ENCODE results near the gene CUX1.

DNA sequence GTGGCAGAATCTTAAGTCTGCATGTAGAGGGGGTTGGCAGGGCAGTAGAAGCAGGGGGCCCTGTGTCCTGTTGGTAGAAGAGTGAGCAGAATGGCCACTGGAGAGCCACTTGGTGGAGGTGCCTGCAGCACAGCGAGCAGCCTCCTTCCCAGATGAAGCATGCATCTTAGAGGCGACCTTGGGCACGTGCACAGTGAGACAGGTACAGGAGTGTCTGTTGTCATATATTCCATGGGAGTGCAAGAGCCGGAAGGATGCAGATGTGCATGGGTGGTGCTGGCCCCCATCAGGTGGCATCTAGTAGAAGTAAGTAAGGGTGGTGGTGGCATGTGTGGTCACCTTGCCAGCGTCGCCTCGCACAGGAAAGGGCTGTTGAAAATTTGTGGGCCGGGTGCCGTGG is 53.9 kb downstream of the CUX1 start:
- no peak for TF ChIP-seq ZZZ3 (IDR thresholded peaks at IDR 0.05; ENCODE audit: control insufficient read depth, insufficient read length, low read depth)
- TF ChIP-seq, protein P1, sequence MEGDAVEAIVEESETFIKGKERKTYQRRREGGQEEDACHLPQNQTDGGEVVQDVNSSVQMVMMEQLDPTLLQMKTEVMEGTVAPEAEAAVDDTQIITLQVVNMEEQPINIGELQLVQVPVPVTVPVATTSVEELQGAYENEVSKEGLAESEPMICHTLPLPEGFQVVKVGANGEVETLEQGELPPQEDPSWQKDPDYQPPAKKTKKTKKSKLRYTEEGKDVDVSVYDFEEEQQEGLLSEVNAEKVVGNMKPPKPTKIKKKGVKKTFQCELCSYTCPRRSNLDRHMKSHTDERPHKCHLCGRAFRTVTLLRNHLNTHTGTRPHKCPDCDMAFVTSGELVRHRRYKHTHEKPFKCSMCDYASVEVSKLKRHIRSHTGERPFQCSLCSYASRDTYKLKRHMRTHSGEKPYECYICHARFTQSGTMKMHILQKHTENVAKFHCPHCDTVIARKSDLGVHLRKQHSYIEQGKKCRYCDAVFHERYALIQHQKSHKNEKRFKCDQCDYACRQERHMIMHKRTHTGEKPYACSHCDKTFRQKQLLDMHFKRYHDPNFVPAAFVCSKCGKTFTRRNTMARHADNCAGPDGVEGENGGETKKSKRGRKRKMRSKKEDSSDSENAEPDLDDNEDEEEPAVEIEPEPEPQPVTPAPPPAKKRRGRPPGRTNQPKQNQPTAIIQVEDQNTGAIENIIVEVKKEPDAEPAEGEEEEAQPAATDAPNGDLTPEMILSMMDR (IDR thresholded peaks at IDR 0.05 in 2 of 3, conservative IDR thresholded peaks at IDR 0.05 in 1 of 3; ENCODE audit: control insufficient read depth in 2 of 3, extremely low read depth in 1 of 3, insufficient read depth in 1 of 3, low read depth in 3 of 3, low read length in 3 of 3): no peak
- TF ChIP-seq EP300 (IDR thresholded peaks at IDR 0.05; ENCODE audit: borderline replicate concordance in 1 of 2, control insufficient read depth in 1 of 2, low read depth in 2 of 2, low read length in 2 of 2): no peak
- TF ChIP-seq CREB1 (IDR thresholded peaks at IDR 0.05; ENCODE audit: low read depth): no peak
- TF ChIP-seq, protein P2, sequence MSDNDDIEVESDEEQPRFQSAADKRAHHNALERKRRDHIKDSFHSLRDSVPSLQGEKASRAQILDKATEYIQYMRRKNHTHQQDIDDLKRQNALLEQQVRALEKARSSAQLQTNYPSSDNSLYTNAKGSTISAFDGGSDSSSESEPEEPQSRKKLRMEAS (IDR thresholded peaks at IDR 0.05; ENCODE audit: low read depth, low read length): no peak
- TF ChIP-seq EGR1 (IDR thresholded peaks at IDR 0.05; ENCODE audit: borderline replicate concordance in 1 of 2, low read depth in 2 of 2, low read length in 2 of 2): no peak
- no peak for TF ChIP-seq MTA3 (IDR thresholded peaks at IDR 0.05; ENCODE audit: borderline replicate concordance, low read length)
- TF ChIP-seq TAF1 (IDR thresholded peaks at IDR 0.05; ENCODE audit: borderline replicate concordance, low read depth, low read length): no peak
- TF ChIP-seq RCOR1 (conservative IDR thresholded peaks at IDR 0.05; ENCODE audit: low read depth, low read length): no peak
- no peak for TF ChIP-seq ZNF274 (IDR thresholded peaks at IDR 0.05; ENCODE audit: insufficient read depth, insufficient read length)
- no peak for TF ChIP-seq MXI1 (IDR thresholded peaks at IDR 0.05; ENCODE audit: low read depth, low read length)
- no peak for TF ChIP-seq POLR2AphosphoS5 (IDR thresholded peaks at IDR 0.05; ENCODE audit: low read length)
